ENCODE measurements around the gene MBD3L1.

- TF ChIP-seq CTCF (IDR thresholded peaks at IDR 0.05) (no peak), POLR2A (IDR thresholded peaks at IDR 0.05) (no peak)
Measured at GRCh38 chr19:8850488-8850887, 18.3 kb downstream of the MBD3L1 start.
